GM12875 (cell line): ENCODE data around the gene KCNJ10.

ENCODE experiments used
- H3K4me3 ChIP-seq: one replicate; pipeline ENCODE4 v1.5.1; 2011; ENCODE audit warnings: low read depth, low read length, control low read depth
- TF ChIP-seq, protein P1 (sequence below): IDR thresholded peaks from 2 replicates; pipeline ENCODE4 v1.5.1; 2011; ENCODE audit warnings: low read depth, mild to moderate bottlenecking, control low read depth, inconsistent platforms, low read length, moderate library complexity, borderline replicate concordance; ENCODE audit not compliant: insufficient read depth

KCNJ10 gene

GRCh38 chr1:160081261-160081936 lies 11.4 kb upstream of the KCNJ10 start, which contains the start of gene KCNJ9:
Gene KCNJ9, plus strand, starts transcription at chr1:160081538. Its CDS starts 2,493 bp downstream, at chr1:160084031.
- TF ChIP-seq, protein P1, sequence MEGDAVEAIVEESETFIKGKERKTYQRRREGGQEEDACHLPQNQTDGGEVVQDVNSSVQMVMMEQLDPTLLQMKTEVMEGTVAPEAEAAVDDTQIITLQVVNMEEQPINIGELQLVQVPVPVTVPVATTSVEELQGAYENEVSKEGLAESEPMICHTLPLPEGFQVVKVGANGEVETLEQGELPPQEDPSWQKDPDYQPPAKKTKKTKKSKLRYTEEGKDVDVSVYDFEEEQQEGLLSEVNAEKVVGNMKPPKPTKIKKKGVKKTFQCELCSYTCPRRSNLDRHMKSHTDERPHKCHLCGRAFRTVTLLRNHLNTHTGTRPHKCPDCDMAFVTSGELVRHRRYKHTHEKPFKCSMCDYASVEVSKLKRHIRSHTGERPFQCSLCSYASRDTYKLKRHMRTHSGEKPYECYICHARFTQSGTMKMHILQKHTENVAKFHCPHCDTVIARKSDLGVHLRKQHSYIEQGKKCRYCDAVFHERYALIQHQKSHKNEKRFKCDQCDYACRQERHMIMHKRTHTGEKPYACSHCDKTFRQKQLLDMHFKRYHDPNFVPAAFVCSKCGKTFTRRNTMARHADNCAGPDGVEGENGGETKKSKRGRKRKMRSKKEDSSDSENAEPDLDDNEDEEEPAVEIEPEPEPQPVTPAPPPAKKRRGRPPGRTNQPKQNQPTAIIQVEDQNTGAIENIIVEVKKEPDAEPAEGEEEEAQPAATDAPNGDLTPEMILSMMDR = no peak
- no peak within 1 kb of the TSS for H3K4me3 ChIP-seq

DNA sequence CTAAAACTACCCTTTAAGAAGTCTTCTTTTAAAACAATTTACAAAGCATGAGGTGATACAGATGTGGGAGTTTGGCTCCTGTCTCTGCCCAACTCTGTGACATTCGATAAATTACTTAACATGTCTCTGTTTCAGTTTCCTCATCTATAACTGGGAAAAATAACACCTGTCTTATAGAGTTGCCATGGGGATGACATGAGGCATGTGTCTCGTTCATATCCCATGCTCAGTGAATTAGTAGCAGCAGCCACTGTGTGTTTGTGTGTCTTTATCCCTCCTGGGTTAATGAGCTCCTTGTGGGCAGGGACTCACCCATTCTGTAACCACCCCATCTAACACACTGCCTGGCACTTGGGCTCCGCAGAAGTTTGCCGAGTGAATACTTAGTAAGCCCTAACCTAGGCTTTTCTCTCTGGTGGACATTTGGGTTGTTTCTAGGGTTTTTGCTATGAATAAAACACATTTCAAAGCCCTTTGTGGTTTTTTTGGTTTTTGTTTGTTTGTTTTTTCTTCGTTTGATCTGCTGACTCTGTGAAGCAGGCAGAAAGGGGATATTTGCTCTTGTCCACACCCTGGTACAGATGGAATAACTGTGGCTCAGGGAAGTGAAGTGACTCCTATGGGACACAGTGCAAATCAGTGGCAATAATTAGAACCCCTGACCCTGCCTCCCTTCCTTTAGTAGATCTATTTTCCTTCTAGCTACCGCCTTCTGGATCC lies 10.6 kb upstream of the KCNJ10 start:
- TF ChIP-seq, protein P1 = no peak
- no peak overlapping the region for H3K4me3 ChIP-seq

DNA sequence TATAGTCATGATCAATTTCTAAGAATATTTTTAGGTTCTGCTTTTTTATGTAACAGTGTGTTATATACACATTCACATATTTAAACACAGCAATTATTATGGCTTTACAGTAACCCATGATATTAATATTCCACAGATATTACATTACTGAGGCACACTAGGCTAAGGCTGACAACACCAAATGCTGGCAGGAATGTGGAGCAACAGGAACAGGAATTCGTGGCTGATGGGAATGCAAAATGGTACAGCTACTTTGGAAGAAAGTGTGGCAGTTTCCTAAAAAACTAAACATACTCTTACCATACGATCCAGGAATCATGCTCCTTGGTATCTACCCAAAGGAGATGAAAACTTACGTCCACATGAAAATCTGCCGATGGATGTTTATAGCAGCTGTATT lies 9.5 kb upstream of the KCNJ10 start:
- TF ChIP-seq, protein P1 = no peak
- H3K4me3 ChIP-seq = no peak overlapping the region

DNA sequence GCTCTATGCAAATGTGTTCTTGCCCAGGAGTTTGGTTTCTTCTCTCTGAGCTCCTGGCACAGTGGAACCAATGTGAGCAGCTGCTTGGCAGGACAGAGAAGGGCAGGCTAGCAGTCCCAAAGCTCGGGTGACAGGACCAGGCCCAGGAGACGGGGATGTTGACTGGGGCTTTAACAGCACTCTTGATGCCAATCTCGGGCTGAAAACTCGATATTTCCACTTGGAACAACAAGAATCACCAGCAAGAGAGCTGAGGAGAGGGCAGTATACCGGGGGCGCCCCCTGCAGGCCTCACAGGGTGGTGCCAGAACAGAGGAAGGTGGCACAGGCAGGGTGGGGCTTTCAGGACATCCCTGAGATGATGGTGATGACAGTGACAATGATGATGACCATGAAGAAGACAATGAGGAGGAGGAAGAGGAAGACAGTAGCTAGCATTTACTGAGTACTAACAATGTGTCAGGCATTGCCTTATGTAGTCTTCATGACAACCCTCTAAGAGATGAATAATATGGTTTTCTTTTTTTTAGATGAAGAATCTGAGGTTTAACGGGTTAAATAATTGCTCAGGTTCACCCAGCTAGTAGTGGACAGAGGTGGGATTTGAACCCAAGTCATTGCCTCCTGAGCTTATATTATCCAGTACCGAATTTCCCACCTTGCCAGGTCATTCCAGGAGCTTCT lies 8.7 kb upstream of the KCNJ10 start:
- no peak overlapping the region for H3K4me3 ChIP-seq
- TF ChIP-seq, protein P1 = peak; percentile 93

- TF ChIP-seq, protein P1 = no peak
- H3K4me3 ChIP-seq = no peak overlapping the region
These were observed 7.5 kb upstream of the KCNJ10 start for GRCh38 chr1:160077486-160077885.

- TF ChIP-seq, protein P1 = no peak
These were observed 6.3 kb upstream of the KCNJ10 start for GRCh38 chr1:160076295-160076694.

More at GRCh38 chr1:160076295-160076694, 6.3 kb upstream of the KCNJ10 start:
- H3K4me3 ChIP-seq = no peak overlapping the region
